OCI-LY1 (cell line): ENCODE measurements around the gene UMAD1.

Experiments
- CTCF ChIP-seq: fragments of 200-600 bp; sonication (generic), shearing (Covaris generic); IDR thresholded peaks from 2 replicates; pipeline ENCODE4 v1.5.1; 2017; ENCODE audit warnings: mild to moderate bottlenecking, antibody characterized with exemption, low read length, moderate library complexity, mixed read lengths
- EZH2 ChIP-seq: fragments of 200-600 bp; sonication (generic), shearing (Covaris generic); IDR thresholded peaks from 2 replicates; pipeline ENCODE4 v1.8.0; 2017; ENCODE audit warnings: borderline replicate concordance, mixed run types, mild to moderate bottlenecking, antibody characterized with exemption, low read length, moderate library complexity, mixed read lengths

DNA sequence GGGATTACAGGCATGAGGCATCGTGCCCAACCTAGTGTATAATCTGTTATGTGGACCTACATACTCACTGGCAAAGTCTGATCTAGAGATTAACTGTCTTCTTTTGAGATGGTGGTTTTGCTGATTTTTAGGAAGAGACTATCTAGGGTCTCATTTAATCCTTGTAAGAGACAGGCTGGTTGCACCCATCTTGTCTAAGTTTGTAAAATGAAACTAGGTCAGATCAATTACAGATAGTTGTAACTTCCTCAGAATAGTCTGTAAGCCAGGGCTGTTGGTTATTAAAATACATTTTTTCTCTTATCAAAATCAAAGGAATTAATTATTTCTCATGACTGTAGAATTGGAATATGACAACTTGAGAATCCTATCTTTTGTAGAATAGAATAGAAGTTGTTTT lies 142.4 kb downstream of the UMAD1 start:
- TF ChIP-seq EZH2 = no peak
- TF ChIP-seq CTCF = no peak
